Measurements from ENCODE around the gene DHDH.

Gene DHDH

DNA sequence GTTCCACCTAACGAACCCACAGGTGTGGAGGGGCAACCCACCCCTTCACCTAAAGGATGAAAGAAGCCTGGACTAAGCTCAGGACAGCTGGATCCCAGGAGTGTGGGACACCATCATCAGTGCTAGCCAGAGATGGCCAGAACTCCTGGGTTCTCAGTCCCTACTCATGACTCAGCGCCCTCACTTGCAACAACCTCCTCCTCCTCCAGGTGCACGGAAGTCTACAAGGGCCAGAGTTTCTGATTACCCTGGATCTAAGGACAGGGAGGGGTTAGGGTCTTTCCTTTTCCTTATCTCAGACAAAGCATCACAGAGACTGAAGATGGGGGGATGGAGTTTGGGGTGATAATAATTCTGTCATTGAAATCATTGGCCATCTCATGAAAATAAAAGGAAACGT, 42.9 kb upstream of the DHDH start:
- H3K4me2 ChIP-seq (ENCODE audit: low read length) = peak overlapping the region; percentile 74
- no peaks in the 10 kb centered on the region for H3K9me2 ChIP-seq (replicated peaks; ENCODE audit: control insufficient read depth, low read length)
- H3K27me3 ChIP-seq (ENCODE audit: control insufficient read depth, low read length) = no peaks in the 10 kb centered on the region
- H3K4me1 ChIP-seq (ENCODE audit: control insufficient read depth, low read length) = peaks cover 37% of the 10 kb centered on the region
- TF ChIP-seq EZH2phosphoT487 (IDR thresholded peaks at IDR 0.05; ENCODE audit: borderline replicate concordance, low read length) = no peak
- TF ChIP-seq, protein P1, sequence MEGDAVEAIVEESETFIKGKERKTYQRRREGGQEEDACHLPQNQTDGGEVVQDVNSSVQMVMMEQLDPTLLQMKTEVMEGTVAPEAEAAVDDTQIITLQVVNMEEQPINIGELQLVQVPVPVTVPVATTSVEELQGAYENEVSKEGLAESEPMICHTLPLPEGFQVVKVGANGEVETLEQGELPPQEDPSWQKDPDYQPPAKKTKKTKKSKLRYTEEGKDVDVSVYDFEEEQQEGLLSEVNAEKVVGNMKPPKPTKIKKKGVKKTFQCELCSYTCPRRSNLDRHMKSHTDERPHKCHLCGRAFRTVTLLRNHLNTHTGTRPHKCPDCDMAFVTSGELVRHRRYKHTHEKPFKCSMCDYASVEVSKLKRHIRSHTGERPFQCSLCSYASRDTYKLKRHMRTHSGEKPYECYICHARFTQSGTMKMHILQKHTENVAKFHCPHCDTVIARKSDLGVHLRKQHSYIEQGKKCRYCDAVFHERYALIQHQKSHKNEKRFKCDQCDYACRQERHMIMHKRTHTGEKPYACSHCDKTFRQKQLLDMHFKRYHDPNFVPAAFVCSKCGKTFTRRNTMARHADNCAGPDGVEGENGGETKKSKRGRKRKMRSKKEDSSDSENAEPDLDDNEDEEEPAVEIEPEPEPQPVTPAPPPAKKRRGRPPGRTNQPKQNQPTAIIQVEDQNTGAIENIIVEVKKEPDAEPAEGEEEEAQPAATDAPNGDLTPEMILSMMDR (IDR thresholded peaks at IDR 0.05; ENCODE audit: low read depth, low read length, poor library complexity, severe bottlenecking) = no peak
- peaks cover 5% of the 10 kb centered on the region; the same call in 1 of the 2 replicates for H3F3A ChIP-seq (ENCODE audit: control insufficient read depth, insufficient read depth)
- no peaks in the 10 kb centered on the region for H4K20me1 ChIP-seq (ENCODE audit: control insufficient read depth, insufficient read depth, low read depth, low read length)
- no peaks in the 10 kb centered on the region for H3K79me2 ChIP-seq (ENCODE audit: control insufficient read depth, low read length)
- peak overlapping the region; percentile 7; the same call in 1 of the 2 replicates for H3K4me3 ChIP-seq (ENCODE audit: low read length)
- 0 out of 2 replicates have a peak overlapping the region, but pooled peaks have one; percentile 34 for H3K27ac ChIP-seq (ENCODE audit: low read depth, low read length)
- no peaks in the 10 kb centered on the region for H3K9me3 ChIP-seq (ENCODE audit: control insufficient read depth, insufficient read depth, low read length)
- no peaks in the 10 kb centered on the region for H3K36me3 ChIP-seq (ENCODE audit: control insufficient read depth, low read length)

DNA sequence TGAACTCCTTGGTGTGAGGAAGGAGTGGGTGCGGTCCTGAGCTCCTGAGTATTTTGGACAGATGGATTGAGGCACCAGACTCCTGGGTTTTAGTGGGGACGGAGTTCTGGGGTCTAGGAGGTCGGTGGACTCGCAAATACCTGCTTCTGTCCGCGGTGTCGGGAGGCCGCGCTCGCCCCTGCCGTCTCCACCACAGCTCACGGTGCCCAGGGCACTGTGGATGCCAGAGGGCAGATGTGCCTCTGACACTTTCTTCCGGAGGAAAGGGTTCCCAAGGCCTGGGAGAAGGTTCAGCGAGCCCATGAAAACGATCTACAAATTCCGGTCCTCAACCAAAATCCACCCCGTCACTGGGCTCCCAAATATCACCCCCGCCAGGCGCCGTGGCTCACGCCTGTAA, 38.3 kb upstream of the DHDH start:
- H3K36me3 ChIP-seq (ENCODE audit: control insufficient read depth, low read length) = no peaks in the 10 kb centered on the region
- H3K4me2 ChIP-seq (ENCODE audit: low read length) = no peak overlapping the region
- peaks cover under 1% of the 10 kb centered on the region for H3K79me2 ChIP-seq (ENCODE audit: control insufficient read depth, low read length)
- H3K9me2 ChIP-seq (replicated peaks; ENCODE audit: control insufficient read depth, low read length) = no peaks in the 10 kb centered on the region
- H3K4me1 ChIP-seq (ENCODE audit: control insufficient read depth, low read length) = peaks cover 31% of the 10 kb centered on the region
- TF ChIP-seq, protein P1 (IDR thresholded peaks at IDR 0.05; ENCODE audit: low read depth, low read length, poor library complexity, severe bottlenecking) = no peak
- TF ChIP-seq EZH2phosphoT487 (IDR thresholded peaks at IDR 0.05; ENCODE audit: borderline replicate concordance, low read length) = no peak
- H3K9me3 ChIP-seq (ENCODE audit: control insufficient read depth, insufficient read depth, low read length) = no peaks in the 10 kb centered on the region
- H4K20me1 ChIP-seq (ENCODE audit: control insufficient read depth, insufficient read depth, low read depth, low read length) = no peaks in the 10 kb centered on the region
- peaks cover 7% of the 10 kb centered on the region; the same call in 1 of the 2 replicates for H3F3A ChIP-seq (ENCODE audit: control insufficient read depth, insufficient read depth)
- H3K27ac ChIP-seq (ENCODE audit: low read depth, low read length) = no peak overlapping the region
- no peak overlapping the region for H3K4me3 ChIP-seq (ENCODE audit: low read length)
- no peaks in the 10 kb centered on the region for H3K27me3 ChIP-seq (ENCODE audit: control insufficient read depth, low read length)

DNA sequence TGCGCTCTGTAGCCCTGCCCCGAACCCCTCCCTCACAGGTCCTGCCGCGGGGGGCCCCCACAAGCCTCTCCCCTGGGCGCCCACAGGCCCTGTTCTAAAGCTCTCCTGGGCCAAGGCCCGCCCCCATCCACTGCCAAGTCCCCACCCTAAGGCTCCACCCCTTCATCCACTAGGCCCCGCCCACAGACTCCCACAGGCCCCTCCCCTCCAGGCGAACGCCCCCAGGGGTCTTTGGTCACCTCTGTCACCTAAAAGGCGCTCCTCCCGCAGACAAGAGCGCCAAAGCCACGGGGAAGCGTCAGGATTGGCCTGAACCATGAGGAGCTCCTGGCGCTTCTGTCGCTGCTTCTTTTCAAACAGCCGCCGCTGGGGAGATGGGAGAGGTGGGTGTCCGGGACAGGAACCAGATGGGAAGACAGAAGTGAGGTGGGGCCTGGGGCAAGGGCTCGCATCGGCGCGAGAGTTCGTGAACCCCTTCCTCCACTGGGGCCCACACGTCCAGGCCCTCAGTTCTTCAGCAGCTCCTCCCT, 37.2 kb upstream of the DHDH start:
- H3K4me3 ChIP-seq (ENCODE audit: low read length) = no peak overlapping the region
- H3K4me2 ChIP-seq (ENCODE audit: low read length) = no peak overlapping the region
- TF ChIP-seq EZH2phosphoT487 (IDR thresholded peaks at IDR 0.05; ENCODE audit: borderline replicate concordance, low read length) = no peak
- TF ChIP-seq, protein P1 (IDR thresholded peaks at IDR 0.05; ENCODE audit: low read depth, low read length, poor library complexity, severe bottlenecking) = no peak
- no peaks in the 10 kb centered on the region for H3K27me3 ChIP-seq (ENCODE audit: control insufficient read depth, low read length)
- H3K4me1 ChIP-seq (ENCODE audit: control insufficient read depth, low read length) = peaks cover 28% of the 10 kb centered on the region
- peaks cover 4% of the 10 kb centered on the region; the same call in 1 of the 2 replicates for H3F3A ChIP-seq (ENCODE audit: control insufficient read depth, insufficient read depth)
- no peak overlapping the region for H3K27ac ChIP-seq (ENCODE audit: low read depth, low read length)
- peaks cover 11% of the 10 kb centered on the region for H3K79me2 ChIP-seq (ENCODE audit: control insufficient read depth, low read length)
- no peaks in the 10 kb centered on the region for H4K20me1 ChIP-seq (ENCODE audit: control insufficient read depth, insufficient read depth, low read depth, low read length)
- H3K9me3 ChIP-seq (ENCODE audit: control insufficient read depth, insufficient read depth, low read length) = no peaks in the 10 kb centered on the region
- H3K9me2 ChIP-seq (replicated peaks; ENCODE audit: control insufficient read depth, low read length) = no peaks in the 10 kb centered on the region
- peaks cover 6% of the 10 kb centered on the region for H3K36me3 ChIP-seq (ENCODE audit: control insufficient read depth, low read length)

All from DOHH2 (cell line).